GM18520 (cell line): Measurements from ENCODE around the gene CCDC110.
"Not testable (repeated sequence)": the region's sequence is repeated elsewhere in the genome, so short reads cannot be mapped to it uniquely, and the experiment has no call there.

ENCODE experiments used
- ATAC-seq: cut with Tn5 transposase; IDR thresholded peaks from one replicate; pipeline ENCODE4 v1.9.1; 2021; ENCODE audit not compliant: unreplicated experiment

Gene CCDC110

GRCh38 chr4:185471235-185472102 is at the start of gene CCDC110:
CCDC110 (minus strand) TSS chr4:185471733; CDS start chr4:185471683, 50 bp downstream.
- peak; percentile 88 for ATAC-seq

- no peak for ATAC-seq
Measured at GRCh38 chr4:185520119-185520518, 48.6 kb upstream of the CCDC110 start.

DNA sequence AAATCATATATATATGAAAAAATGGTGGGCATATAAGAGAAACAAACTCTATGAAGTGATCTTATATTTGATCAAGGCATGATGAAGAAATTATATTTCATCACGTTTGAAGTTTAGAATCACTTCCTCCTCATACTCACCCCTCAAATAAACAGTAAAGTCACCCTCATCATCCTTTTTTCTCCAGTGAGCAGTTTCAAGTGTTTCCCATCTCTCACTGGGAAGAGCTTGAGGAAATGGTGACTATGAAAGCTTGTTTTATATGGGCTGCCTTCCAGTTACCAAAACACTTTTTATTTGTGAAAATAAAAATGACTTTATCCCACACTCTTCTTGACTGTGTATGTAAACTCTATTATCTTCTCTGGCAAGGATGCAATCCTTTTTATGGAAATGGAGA is 47.0 kb upstream of the CCDC110 start:
- ATAC-seq: no peak

- ATAC-seq: no peak
Measured at GRCh38 chr4:185518069-185518468, 46.5 kb upstream of the CCDC110 start.

DNA sequence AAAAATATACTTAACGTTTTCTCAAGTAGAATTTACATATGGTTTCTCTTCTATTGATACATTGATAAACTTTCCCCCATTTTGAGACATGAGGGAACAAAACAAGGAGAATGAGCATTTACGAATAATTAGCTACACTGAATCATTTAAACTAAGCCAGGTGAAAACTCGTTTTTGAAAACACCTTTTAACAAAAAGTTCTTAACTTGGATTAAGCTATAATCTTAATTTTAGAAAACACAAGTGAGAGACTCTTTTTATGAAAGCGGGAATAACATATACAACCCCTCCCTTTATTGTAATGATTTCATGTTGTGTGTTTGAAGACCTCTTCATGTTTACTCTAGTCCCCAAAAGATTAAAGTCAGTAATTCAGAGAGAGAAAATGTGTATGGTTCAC is 43.7 kb upstream of the CCDC110 start:
- ATAC-seq: no peak

DNA sequence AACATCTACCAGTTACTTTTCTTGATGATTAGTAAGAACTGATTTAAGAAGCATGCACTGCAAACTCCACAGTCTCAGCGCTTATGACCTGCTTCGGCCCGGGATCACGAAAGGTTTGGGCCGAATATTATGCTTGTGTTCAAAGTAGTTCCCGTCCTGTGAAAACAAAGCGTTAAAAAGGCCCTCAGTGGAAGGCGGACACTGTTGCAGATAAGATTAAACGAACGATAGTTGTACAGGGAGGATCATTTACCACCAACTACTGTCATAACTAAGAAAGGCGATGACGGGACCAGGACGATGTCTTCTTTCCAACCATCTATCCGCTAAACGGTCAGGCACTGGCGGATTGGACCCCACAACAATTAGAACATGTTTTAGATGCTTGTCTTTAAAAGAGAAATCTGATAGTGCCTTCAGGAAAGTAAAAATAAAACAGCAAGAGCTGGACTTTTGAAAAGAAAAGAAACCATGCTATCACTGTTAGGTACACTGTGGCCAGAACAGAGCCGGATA is 42.7 kb upstream of the CCDC110 start:
- ATAC-seq: no peak

GRCh38 chr4:185513489-185514181 is 42.1 kb upstream of the CCDC110 start:
- ATAC-seq: no peak

DNA sequence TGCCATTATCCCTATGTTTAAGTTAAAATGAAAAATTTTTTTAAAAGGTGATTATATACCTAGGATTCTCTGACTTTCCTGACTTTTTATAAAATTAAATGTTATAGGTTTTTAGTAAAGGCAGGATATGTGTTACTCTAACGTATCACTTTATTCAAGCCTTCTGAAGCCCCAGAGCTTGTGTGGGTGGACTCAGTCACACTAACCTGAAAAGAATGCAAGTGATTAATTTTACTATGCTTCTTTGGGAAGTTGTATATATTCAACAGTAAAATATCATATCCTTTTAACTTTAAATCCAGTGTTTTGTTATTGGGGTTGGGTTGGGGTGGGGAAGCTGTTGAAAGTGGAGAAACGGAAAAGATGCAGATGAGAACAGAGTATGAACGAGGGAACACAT is 41.0 kb upstream of the CCDC110 start:
- ATAC-seq: no peak

DNA sequence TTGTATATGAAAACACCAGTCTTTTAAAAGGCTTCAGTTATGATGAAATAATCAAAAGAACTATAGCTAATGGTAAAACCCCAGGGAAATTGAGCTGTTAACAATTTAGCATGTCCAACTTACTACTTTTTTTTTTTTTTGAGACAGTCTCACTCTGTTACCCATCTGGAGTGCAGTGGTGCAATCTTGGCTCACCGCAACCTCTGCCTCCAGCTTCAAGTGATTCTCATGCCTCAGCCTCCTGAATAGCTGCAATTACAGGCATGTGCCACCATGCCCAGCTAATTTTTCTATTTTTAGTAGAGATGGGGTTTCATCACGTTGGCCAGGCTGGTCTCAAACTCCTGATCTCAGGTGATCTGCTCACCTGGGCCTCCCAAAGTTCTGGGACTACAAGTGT is 39.7 kb upstream of the CCDC110 start:
- not testable (repeated sequence) for ATAC-seq

GRCh38 chr4:185510806-185511205 is 39.3 kb upstream of the CCDC110 start:
- ATAC-seq: no peak

- no peak for ATAC-seq
Measured at GRCh38 chr4:185508181-185508580, 36.6 kb upstream of the CCDC110 start.

- ATAC-seq: no peak
Measured at GRCh38 chr4:185506422-185506821, 34.9 kb upstream of the CCDC110 start.

GRCh38 chr4:185504098-185505047 is 32.8 kb upstream of the CCDC110 start:
- no peak for ATAC-seq

DNA sequence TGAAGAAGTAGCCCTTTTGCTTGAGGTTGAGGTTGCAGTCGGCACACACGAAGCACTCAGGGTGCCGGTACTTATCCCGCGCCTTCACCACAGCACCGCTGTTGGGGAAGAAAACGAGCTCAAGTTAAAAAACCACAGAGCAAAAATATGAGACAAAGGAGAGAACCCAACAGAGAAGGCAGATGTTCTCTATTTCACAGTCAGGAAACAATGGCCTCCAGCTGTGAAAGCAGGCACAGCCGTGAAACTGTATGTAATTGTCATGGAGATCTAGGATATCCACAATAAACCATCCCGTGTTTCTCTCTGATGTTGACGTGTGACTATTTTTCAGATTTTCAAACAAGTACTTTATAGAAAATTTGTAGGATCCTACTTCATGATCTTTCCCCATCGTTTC is 30.9 kb upstream of the CCDC110 start:
- ATAC-seq: no peak

GRCh38 chr4:185500576-185500975 is 29.0 kb upstream of the CCDC110 start:
- no peak for ATAC-seq

DNA sequence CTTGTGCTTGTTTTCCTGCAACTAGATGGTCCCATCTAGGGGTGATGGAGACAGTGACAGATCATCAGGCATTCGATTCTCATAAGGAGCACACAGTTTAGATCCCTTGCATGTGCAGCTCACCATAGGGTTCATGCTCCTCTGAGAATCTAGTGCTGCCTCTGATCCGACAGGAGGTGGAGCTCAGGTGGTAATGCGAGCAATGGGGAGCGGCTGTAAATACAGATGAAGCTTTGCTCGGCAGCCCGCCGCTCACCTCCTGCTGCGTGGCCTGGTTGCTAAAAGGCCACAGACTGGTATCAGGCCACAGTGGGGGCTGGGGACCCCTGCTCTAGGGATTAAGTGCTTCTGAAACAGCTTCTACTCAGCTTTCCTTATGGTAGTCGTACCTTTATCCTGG is 28.5 kb upstream of the CCDC110 start:
- ATAC-seq: no peak

- no peak for ATAC-seq
Measured at GRCh38 chr4:185488650-185489049, 17.1 kb upstream of the CCDC110 start.

DNA sequence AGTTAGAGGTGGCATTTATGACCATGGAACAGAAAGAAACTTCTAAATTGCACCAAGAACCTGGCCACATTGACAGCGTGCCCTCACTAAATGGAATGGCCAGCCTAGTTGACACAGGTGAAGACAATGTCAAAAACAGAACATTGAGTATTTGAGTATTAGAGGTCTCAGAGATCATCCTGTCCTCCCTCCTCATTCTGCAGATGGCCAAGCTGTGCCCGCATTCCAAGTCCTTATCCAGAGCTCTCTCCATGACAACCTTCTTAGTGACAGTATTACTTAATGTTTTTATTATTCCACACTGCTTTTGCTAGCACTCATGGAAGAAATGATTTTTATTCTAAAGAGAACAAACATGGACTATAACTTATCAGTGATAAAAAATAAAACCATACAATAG is 9.9 kb upstream of the CCDC110 start:
- no peak for ATAC-seq

GRCh38 chr4:185480016-185480732 is 8.6 kb upstream of the CCDC110 start:
- ATAC-seq: no peak

- ATAC-seq: peak; percentile 80
Measured at GRCh38 chr4:185479507-185479971, 8.0 kb upstream of the CCDC110 start.
